RKO (cell line): ENCODE data around the gene FANCG.
A peak's percentile ranks its signal among the peaks of the same experiment; 100 is the strongest.

Experiments
- DNase-seq: peaks from one replicate; pipeline ENCODE4 v3.0.0-alpha.2; 2016; ENCODE audit warnings: low spot score

Gene FANCG

DNA sequence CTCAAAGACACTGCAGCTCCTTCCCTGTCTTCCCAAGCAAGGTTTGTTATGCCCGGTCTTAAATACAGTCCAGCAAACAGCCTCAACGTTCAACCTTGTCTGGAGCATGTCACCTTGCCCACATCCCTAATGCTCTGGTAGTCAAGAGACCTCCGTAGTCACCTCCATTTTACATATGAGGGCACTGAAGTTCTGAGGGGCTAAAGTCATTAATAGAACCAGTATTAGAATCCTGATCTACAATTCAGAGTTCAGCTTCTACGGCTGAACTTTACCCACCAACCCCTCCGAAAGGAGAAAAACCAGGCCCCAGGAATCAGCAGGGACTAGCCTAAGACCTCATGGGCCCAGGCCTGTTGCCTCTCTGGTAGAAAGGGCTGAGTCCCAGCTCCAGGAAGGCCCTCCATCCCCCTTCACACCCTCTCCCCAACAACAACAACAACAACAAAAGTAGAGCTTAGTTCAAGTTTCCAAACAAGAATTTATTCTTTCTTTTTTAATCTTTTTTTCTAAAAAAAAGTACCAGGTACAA is 24.0 kb upstream of the FANCG start:
- DNase-seq: no peak

DNA sequence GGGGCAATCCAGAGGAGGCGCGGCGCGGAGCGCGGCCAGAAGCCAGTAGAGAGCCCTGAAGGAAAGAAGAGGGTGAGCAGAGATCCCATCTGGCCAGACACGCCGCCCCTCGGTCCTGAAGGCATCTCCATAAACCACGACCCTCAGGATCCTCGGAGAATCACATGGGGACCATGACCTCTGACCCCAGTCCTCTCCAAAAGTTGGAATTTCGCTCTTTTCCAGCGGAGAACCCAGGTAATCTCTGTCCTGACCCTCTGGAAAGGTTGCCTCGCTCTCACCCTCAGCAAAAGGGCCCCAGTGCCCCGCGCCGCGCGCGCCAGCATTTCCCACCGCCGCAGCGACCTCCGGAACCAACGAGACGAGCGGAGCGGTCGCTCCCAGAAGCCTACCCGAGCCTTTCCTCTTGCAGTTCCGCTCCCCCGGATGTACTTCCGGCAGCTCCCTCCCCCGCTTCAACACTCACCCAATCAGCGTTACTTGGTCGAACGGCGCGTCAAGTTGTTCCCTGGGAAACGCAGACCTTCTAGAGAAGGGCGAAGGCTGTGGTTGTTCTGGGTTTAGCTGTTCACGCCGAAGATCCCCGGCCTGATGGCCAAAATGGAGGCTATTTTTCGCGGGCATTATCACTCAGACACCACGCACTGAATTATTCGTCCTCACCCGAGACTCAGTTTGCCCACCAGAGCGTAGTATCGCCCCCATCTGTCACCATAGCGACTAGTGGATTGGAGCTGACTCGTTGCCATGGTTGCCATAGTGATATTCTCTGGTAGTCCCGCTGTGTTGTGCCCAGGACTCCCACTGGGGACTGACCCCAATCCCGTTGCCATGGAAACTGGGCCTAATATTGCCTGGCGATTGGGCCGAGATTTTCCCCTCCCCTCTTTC is 23.3 kb upstream of the FANCG start, which contains the start of gene STOML2:
STOML2 (minus strand) TSS at position 363 of the 891 bp plus-strand sequence; CDS start at position 326, 37 bp downstream.
- peak; percentile 97 for DNase-seq

DNA sequence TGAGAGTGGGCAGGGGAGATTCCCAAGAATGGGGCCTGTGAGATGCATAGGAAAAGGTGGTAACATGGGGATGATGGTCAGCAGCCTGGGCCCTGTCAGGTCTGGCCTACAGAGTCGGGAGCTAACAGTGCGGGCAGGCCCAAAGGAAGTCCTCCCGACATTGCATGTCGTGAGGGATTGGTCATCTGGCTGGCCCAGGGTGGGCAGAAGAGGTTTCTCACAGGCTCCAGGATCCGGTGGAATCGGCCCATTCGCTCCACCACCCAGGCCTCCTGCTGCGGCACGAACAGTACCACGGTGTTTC is 22.7 kb upstream of the FANCG start:
- peak; percentile 17 for DNase-seq

DNA sequence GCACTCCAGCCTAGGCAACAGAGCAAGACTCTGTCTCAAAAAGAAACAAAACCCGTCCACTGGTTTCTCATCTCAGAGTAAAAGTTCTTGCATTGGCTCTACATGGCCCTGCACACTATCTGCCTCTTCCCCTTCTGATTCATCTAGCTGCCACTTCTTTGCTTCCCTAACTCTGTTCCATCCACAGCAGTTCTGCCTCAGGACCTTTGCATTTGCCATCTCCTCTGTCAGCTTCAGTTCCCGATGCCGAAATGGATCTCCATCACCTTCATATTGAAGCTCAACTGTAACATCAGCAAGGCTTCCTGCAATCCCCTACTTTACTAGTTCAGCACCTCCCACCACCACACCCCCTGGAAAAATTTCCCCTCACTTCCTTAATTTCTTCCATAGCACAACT is 17.8 kb upstream of the FANCG start:
- DNase-seq: no peak

DNA sequence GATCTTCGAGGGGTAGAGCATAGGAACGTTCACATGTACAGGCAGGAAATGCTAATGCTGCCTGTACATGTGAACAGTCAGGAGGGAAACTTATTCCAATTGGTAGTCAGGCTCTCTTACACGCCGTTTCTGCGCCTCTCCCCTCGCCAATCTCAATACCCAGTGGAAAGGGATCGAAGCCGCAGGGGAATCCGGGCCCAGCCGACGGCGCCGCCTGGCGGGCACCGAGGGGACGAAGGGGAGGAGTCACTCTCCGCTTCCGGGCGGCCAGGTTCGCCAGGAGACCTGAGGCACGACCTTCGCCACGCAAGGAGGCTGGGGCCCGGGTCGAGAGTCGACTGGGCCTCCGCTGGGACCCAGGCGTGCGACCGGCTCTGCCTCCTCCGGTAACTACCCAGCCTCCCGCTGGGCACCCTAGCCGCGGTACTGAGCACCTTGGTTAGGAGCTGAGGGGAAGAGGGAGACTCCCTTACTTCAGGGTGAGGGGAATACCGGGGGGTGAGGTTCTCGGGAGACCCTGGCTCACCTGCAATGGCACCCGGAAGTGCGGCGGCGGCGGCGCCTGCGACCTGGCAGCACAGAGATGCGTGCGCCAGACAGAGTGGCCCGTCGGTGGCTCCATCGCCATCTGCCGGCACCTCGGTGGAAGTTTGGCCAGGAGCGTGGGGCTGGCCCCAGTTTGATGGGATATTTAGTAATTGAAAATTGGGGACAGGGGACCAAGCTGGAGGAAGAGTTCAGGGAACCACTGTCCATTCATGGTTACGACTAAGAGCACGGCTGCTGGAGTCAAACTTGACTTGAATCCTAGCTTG is 16.5 kb upstream of the FANCG start, which contains the start of gene PIGO:
PIGO (minus strand) TSS at position 557 of the 815 bp plus-strand sequence. CDS start 1,026 bp downstream, outside the sequence.
- DNase-seq: peak; percentile 90

DNA sequence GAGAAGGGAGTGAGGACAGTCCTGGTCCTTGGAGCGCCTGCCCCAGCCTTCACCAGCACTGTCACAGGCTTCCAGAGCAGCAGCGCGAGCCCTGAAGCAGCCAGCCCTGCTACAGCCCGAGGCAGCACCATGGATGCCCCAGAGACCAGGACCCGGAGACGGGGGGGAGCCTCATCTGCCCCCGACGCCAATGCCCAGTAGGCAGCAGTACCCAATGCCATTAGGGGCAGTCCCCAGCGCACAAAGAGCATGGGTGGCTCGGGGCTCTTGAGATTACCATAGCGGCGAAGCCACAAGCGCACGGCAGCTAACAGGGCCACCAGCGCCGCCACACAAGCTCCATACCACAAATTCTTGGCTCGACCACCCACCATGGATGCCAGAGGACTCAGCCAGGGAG is 11.8 kb upstream of the FANCG start:
- DNase-seq: no peak

DNA sequence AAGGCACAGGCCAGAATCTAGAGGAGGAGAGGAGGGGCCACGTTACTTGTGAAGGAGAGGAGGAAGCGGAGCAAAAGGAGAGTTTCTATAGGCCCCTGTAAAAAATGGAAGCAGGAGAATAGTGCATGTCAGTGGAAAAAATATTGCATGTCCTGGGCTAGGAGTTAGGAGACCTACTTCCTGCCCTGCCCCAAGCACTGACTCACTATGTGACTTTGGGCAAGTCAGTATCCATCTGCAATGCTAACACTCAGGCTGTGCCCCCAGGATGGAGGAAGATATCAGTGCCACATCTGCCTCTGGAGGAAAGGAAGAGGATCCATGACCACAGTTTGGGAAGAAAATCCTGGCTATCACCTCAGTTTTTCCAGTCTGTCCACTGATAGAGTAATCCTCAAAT is 9.7 kb upstream of the FANCG start:
- no peak for DNase-seq

DNA sequence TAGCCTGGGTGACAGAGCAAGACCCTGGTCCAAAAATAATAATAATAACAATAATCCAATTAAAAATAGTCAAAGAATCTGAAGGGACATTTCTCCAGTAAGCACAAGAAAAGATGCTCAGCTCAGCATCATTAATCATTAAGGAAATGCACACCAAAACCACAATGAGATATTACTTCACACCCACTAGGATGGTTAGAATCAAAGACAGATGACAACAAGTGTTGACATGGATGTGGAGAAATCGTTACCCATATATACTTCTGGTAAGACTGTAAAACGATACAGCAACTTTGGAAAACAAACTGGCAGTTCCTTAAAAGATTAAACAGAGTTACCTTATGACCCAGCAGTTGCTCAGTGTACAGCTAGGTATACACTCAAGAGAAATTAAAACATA is 5.3 kb upstream of the FANCG start:
- DNase-seq: no peak

DNA sequence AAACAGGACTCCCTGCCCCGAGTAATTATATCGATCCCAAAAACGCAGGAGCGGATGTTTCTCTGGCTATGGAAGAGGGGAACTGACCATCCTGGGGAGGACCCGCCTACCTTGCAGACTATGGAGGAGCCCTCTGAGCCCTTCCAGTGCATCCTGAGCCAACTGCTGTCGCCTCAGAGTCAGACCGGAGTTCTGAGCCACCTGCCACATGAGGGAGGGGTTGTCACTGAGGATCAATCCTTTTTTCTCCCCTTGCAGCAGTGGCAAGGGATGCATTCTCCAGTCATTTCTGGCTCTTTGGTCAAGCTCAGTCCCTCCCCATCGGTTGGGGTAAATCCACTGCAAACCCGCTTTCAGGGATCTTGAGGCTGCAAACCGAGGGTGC is 709 bp downstream of the FANCG start:
- no peak for DNase-seq

DNA sequence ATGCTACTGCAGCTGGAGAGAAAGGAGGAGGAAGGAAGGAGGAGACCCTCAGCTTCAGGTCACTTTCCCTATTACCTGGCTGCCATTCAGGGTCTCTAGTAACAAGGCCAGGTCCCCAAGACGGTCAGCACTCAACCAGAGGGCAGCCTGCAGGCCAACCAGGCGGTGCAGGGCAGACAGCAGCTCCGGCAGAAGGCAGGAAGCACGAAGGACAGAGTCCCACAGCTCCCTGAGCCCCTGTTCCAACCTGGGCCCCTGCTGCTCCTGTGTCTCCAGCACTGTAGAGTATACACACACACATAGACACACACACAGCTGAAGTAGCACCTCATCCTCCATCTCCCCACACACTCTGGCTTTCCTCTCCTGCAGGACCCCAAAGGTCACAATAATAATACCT is 1.7 kb downstream of the FANCG start:
- no peak for DNase-seq

DNA sequence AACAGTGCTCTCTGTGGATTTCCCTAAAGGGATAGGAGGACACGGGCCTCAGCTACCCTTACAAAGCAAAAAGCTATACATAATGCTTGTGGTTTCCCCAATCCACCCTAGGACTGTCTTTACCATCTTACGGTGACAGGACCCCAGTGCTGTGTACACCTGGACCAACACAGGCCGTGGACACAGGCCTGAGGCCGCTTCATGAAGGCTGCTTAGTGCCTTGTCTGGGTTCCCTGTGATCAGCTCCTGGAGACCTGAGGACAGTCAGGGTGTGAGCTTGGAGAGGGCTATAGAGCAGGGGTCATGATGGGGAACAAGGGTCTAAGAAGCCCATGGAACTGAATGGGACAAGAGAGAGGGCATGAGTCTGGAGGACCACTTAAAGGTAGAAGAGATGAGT is 2.9 kb downstream of the FANCG start:
- DNase-seq: no peak

DNA sequence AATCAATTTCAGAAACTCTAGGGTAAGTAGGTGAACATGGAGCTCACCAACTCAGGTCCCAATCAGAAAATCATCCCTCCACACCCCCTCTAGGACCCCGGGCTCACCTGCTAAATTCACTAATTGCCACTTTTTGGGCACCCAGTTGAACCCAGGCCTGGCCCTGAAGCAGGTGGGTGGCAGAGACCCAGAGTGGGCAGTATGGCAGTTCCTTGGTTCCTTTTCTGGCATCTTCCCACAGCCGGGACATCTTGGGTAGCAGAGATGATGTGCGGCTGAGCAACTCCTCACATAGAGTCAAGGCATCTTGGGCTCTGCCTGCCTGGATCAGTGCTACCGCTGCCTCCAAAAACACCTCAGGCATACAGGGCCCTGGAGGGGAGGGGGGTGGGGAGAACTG is 4.4 kb downstream of the FANCG start:
- no peak for DNase-seq

DNA sequence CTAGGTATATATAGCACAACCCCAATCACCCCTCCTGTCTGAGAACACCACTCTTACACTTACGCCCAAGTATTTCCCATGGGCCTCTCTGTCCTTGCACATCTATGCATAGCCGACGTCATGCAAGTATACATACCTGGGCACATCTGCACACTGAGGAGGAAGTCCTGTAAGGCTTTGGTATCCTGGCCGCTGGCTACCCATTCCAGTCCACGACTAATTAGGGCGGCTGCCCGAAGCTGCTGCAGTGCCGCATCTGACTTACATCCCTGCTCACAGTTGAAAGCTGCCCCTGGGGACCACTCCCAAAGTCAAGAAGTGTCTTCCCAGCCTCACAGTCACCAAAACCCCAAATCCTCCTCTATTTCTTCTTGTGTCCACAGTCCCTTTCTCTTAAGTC is 5.0 kb downstream of the FANCG start:
- DNase-seq: no peak

DNA sequence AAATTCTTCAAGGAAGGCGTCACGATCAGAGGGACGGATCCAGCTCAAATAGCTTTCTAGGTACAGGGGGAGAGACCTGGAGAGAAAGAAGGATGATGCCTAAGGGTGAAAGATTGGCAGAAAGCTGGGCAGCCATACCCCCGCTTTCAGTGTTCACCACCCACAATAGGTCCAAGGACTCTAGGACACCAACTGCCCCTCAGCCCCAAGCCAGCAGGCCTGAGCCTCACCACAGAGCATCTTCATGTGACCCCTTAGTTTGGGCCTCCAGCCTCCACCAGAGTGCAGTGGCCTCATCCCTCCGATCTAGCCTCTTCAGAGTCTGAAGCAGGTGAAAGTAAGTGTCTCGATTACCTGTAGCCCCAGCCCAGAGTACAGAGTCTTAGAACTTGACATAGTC is 5.6 kb downstream of the FANCG start:
- DNase-seq: no peak

DNA sequence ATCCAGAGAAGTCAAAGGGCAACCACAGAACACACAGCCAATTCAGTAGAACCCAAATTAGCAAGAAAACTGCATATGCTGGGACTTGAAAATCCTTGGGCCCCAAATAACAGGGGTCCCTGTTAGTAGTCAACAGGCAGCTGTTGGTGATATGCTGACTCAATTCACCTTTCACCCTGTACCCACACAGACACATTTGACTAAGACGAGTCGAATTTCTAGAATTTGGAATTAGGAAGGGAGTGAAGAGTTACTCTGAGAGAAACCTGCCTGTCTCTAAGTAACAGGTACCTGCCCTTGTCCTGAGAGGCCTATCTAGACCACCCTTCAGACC is 6.5 kb downstream of the FANCG start:
- no peak for DNase-seq

DNA sequence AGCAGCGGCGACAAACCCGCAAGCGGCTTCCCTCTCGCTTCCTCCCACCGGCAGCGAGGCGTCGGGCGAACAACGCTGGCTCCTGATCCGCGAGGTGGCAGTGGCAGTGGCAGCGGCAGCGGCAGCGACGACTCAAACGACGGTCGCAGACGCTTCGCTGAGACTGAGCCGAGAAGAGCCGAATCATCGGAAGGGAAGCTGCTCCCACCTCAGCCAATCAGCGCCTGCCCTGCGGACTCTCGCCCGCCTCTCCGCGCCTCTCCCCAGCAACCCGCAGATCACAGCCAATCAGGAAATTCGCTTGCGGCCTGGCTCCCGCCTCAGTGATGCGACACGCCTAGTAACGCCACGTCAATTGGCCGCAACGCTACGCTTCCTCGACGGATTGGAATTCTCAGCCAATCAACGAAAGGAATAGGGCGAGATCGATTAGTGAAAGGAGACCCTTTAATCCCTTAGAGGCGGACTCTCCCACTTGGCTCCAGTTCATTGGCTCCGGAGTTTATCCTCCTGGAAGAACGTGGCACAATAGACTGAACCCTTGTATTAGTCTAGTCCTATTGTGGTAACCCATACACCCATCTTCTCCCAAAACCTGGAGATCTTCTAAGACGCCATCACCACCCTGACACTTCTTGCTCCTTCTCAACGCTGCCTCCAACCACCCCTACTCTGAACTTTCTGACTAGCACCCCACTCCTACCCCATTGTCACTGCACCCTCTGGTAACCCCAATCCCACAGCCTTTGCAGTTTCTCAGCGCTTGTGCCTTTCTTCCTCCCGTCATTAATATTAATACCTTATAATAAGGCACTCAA is 7.1 kb downstream of the FANCG start, which contains the start of gene VCP:
VCP (minus strand) TSS at position 165 of the 818 bp plus-strand sequence. CDS start 272 bp downstream, outside the sequence.
- peak; percentile 99 for DNase-seq

DNA sequence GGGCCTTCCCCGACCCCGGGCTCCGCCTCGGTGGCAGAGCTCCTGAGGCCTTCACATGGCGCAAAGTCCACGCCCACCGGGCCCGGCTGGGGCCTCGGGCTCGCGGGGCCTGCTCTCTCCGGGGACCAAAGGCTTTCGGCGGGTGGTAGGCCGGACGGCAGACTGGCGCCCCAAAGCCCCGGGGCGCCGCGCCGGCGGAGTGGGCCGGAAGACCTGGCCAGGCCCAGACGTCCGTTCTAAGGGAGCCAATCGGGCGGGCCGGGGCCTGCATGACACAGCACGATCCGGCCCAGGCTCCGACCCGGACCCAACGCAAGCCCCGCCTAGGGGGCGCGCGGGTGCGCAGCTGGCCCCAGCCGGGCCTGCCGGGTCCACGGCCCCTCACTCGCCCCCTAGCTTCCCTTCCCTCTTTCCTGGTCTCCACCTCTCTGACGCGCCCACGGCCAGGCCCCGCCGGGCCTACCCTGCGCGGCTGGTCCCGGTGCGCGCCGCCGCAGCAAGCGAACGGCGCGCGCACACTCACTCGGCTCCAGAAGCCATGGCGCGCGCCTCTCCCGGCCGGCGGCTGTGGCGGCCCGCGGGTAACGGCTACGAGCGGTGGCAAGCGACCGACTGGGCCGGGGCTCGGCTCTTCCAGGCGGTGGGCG is 7.8 kb downstream of the FANCG start:
- peak; percentile 87 for DNase-seq

DNA sequence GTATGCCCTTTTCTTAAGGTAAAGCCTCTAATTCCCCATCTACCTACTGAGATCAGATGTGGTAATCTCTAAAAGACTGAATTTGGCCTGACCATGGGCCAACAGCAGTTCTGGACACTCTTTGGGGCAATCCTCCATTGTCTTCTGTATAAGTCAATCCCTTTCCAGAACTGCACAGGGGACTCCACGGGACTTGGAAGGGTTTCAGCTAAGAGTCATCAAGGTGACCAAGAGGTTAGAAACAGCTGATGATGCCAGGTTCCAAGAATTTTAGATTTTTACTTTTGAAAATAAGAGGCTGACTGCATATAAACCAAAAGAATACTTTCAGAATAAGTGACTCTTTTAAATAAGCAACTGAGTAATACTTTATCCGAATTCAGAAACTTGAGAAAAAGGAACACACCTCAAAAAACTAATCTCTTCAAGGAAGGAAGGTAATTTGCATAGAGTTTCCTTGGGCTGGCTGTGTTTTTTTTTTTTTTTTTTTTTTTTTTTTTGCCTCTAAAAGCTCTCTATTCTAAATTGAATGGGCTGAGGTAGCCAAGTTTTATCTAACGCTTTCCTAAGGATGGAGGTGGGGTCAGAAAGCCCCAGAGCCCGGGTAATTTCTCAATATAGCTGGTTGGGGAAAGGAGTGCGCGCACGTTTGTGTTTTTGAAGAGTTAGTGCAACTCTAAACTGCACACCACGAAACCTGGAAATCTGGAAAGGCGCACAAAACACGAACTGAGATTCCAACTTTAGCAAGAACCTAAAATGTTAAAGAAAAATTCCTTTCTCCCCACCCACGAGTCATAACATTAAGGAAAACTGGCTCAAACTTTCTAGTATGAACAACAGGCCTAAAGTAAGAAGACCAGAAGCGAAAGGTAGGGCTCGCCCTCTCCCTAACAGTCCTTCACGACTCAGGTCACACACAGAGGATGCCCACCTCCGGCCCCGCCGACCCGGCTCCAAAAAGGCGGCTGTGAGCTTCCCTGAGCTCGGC is 8.6 kb downstream of the FANCG start:
- DNase-seq: peak; percentile 75

DNA sequence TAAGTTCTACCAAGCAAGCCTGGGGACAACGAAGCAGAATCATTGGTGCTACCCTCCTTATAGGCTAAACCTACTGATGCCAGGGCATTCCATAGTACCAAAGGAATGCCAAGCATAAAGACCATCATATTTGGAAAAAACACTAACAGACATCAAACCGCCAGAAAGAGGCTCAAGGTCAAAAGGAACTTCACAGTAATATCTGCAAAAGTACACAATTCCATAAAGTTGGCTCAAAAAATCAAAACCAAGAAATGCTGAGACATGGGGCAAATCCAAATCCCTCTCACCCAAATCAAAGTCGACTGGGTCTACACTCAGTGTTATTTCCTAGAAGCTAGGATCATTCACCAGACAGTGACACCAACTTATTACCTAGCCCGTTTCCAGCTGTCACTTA is 10.7 kb downstream of the FANCG start:
- no peak for DNase-seq

DNA sequence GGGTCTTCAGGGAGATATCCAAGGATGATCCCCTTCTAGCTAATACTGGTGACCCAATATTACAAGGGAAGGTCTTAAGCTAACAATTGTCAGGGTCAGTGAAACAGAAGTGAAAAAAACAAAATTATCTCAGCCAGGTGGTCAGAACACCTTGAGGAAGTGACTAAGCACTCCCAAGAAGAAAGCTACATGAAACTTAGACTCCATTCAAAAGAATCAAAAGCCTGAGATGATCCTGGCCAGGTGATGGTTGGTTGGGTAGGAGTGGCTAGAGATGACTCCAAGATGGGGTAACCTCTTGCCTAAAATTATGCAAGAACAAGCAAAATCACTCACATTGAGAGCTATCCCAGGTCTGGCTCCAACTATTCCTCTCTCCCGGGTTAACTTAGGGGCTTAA is 12.7 kb downstream of the FANCG start:
- no peak for DNase-seq
